Measurements from ENCODE around the gene GEMIN4. TPM values are rescaled to one million over a fixed set of nuclear protein-coding genes. Genes with fewer than 3 reads are reported as not detected.

Gene GEMIN4
- total and polyA plus RNA-seq, 4 donors: 2.8 to 7.0 (median 5.9) TPM

DNA sequence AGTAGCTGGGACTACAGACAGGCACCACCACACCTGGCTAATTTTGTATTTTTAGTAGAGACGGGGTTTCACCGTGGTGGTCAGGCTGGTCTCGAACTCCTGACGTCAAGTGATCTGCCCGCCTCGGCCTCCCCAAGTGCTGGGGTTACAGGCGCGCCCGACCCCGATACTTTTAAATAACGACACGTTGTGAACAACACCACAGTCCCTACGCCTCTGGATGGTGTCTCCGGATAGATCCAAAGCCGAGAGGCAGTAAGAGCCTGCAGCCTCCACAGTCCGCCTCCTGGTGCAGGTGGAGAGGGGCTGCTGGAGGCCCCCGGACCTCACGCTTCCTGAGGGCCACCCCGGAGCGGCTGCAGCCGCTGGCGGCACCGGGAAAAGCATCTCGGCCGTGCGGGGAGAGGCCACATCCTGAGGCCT, 20.4 kb downstream of the GEMIN4 start:
- peaks cover 0 to 14% (median 7%) of the 10 kb centered on the region in 4 donors for H3K4me1 ChIP-seq (ENCODE audit: control insufficient read depth in 4 of 4, insufficient read depth in 4 of 4, low read length in 3 of 4)
- no peak for DNase-seq (ENCODE audit: low spot score)

More for the DNA sequence above, 20.4 kb downstream of the GEMIN4 start:
- Histone ChIP-seq H3K36me3 (ENCODE audit: control insufficient read depth in 4 of 4, insufficient read depth in 3 of 4, low read depth in 1 of 4, low read length in 3 of 4) (no peaks in the 10 kb centered on the region), H3K27me3 (ENCODE audit: control insufficient read depth in 4 of 4, insufficient read depth in 4 of 4, low read length in 3 of 4) (no peaks in the 10 kb centered on the region), H3K9ac (ENCODE audit: low read depth in 1 of 2, low read length in 2 of 2) (peak overlapping the region in 1 of 2 donors; percentile 5), H3K27ac (ENCODE audit: low read depth in 1 of 2, low read length in 2 of 2) (no peak overlapping the region), H3K4me3 (ENCODE audit: low read depth in 1 of 3, low read length in 3 of 3) (peak overlapping the region; percentile 38 to 91 (median 63)), H3K9me3 (ENCODE audit: control insufficient read depth in 4 of 4, low read length in 3 of 4) (no peaks in the 10 kb centered on the region)
- TF ChIP-seq, protein P1, sequence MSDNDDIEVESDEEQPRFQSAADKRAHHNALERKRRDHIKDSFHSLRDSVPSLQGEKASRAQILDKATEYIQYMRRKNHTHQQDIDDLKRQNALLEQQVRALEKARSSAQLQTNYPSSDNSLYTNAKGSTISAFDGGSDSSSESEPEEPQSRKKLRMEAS (IDR thresholded peaks at IDR 0.05): no peak
- TF ChIP-seq, protein P2, sequence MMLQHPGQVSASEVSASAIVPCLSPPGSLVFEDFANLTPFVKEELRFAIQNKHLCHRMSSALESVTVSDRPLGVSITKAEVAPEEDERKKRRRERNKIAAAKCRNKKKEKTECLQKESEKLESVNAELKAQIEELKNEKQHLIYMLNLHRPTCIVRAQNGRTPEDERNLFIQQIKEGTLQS (IDR thresholded peaks at IDR 0.05): no peak
- TF ChIP-seq EGR1 (IDR thresholded peaks at IDR 0.05; ENCODE audit: low read depth in 2 of 2) (no peak), RAD21 (IDR thresholded peaks at IDR 0.05) (no peak), YY1 (IDR thresholded peaks at IDR 0.05) (no peak), HNF4G (IDR thresholded peaks at IDR 0.05) (no peak), NR2F2 (IDR thresholded peaks at IDR 0.05) (no peak), TAF1 (conservative IDR thresholded peaks at IDR 0.05) (no peak), RXRA (IDR thresholded peaks at IDR 0.05) (no peak), JUND (IDR thresholded peaks at IDR 0.05) (no peak), SP1 (IDR thresholded peaks at IDR 0.05) (no peak), HNF4A (conservative IDR thresholded peaks at IDR 0.05) (no peak), FOXA2 (IDR thresholded peaks at IDR 0.05) (no peak), GABPA (IDR thresholded peaks at IDR 0.05 in 1 of 2, conservative IDR thresholded peaks at IDR 0.05 in 1 of 2) (no peak), FOXA1 (IDR thresholded peaks at IDR 0.05) (no peak)
- TF ChIP-seq, protein P3, sequence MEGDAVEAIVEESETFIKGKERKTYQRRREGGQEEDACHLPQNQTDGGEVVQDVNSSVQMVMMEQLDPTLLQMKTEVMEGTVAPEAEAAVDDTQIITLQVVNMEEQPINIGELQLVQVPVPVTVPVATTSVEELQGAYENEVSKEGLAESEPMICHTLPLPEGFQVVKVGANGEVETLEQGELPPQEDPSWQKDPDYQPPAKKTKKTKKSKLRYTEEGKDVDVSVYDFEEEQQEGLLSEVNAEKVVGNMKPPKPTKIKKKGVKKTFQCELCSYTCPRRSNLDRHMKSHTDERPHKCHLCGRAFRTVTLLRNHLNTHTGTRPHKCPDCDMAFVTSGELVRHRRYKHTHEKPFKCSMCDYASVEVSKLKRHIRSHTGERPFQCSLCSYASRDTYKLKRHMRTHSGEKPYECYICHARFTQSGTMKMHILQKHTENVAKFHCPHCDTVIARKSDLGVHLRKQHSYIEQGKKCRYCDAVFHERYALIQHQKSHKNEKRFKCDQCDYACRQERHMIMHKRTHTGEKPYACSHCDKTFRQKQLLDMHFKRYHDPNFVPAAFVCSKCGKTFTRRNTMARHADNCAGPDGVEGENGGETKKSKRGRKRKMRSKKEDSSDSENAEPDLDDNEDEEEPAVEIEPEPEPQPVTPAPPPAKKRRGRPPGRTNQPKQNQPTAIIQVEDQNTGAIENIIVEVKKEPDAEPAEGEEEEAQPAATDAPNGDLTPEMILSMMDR (IDR thresholded peaks at IDR 0.05; ENCODE audit: low read depth, low read length, missing input control): no peak
- TF ChIP-seq, protein P4, sequence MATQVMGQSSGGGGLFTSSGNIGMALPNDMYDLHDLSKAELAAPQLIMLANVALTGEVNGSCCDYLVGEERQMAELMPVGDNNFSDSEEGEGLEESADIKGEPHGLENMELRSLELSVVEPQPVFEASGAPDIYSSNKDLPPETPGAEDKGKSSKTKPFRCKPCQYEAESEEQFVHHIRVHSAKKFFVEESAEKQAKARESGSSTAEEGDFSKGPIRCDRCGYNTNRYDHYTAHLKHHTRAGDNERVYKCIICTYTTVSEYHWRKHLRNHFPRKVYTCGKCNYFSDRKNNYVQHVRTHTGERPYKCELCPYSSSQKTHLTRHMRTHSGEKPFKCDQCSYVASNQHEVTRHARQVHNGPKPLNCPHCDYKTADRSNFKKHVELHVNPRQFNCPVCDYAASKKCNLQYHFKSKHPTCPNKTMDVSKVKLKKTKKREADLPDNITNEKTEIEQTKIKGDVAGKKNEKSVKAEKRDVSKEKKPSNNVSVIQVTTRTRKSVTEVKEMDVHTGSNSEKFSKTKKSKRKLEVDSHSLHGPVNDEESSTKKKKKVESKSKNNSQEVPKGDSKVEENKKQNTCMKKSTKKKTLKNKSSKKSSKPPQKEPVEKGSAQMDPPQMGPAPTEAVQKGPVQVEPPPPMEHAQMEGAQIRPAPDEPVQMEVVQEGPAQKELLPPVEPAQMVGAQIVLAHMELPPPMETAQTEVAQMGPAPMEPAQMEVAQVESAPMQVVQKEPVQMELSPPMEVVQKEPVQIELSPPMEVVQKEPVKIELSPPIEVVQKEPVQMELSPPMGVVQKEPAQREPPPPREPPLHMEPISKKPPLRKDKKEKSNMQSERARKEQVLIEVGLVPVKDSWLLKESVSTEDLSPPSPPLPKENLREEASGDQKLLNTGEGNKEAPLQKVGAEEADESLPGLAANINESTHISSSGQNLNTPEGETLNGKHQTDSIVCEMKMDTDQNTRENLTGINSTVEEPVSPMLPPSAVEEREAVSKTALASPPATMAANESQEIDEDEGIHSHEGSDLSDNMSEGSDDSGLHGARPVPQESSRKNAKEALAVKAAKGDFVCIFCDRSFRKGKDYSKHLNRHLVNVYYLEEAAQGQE (IDR thresholded peaks at IDR 0.05): no peak
- TF ChIP-seq, protein P5, sequence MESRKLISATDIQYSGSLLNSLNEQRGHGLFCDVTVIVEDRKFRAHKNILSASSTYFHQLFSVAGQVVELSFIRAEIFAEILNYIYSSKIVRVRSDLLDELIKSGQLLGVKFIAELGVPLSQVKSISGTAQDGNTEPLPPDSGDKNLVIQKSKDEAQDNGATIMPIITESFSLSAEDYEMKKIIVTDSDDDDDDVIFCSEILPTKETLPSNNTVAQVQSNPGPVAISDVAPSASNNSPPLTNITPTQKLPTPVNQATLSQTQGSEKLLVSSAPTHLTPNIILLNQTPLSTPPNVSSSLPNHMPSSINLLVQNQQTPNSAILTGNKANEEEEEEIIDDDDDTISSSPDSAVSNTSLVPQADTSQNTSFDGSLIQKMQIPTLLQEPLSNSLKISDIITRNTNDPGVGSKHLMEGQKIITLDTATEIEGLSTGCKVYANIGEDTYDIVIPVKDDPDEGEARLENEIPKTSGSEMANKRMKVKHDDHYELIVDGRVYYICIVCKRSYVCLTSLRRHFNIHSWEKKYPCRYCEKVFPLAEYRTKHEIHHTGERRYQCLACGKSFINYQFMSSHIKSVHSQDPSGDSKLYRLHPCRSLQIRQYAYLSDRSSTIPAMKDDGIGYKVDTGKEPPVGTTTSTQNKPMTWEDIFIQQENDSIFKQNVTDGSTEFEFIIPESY (IDR thresholded peaks at IDR 0.05): no peak
- WGBS: 26% methylated on average over 26 of the region's 26 CpGs
